ENCODE measurements around the gene TPSAB1.
"Not testable (repeated sequence)": the region's sequence is repeated elsewhere in the genome, so short reads cannot be mapped to it uniquely, and the experiment has no call there.

The TPSAB1 gene

DNA sequence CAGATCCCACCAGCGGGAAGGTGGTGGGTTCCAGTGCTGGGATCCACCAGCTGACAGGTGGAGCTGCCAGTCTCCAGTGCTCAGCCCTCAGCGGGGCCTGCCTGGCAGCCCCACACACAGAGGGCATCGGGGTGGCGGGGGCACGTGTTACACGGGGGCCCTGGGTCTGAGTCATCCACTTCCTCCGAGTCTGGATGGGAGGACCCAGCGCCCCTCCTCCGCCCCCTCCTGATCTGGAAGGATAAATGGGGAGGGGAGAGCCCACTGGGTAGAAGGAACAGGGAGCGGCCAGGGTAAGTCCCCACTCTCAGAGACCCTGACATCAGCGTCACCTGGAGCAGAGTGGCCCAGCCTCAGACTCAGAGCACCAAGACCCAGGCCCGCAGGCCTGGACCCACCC is at the start of gene TPSAB1:
TSS of gene TPSAB1 (plus strand) at position 270 of the 400 bp plus-strand sequence. CDS start 234 bp downstream, outside the sequence.
- DNase-seq, result not testable (repeated sequence)

DNA sequence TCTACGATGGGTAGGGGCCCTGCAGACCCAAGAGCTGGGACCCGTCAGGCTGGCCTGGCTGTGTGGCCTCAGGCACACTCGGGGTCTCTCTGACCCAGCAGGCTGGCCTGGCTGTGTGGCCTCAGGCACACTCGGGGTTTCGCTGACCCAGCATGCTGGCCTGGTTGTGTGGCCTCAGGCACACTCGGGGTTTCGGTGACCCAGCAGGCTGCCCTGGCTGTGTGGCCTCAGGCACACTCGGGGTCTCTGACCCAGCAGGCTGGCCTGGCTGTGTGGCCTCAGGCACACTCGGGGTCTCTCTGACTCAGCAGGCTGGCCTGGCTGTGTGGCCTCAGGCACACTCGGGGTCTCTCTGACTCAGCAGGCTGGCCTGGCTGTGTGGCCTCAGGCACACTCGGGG is 49.7 kb upstream of the TPSAB1 start:
- DNase-seq, result not testable (repeated sequence)

DNA sequence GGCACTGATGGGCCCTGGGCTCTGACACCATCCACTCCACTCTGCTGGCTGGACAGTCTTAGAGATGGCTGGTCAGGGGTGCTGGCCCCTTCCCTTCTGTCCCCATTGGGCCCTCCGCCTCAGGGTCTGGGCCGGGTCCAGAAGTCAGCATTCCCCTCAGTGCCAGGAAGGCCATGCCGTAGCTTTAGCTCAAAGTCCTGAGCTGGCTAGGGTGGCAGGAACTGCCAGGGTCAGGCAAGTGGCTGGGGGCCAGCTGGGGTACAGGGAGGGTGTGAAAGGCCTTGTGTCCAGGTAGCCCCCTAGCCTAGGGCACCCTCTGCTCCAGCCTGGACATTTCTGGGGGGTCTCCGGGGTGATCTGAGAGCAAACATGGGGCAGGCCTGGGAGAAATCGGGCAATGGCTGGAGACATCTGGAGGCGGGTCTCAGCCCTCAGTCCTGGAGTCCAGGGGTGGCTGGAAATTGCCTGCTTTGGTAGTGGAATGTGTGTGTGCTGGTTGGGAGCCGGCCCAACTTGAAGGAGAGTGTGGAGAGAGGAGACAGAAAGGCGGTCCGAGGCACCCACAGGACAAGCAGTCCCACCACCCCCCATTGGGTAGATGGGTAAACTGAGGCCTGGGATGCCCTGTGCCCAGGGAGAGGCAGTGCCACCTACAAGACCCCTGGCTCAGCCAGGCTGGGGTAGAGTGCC is 48.0 kb upstream of the TPSAB1 start:
- no peak for DNase-seq

DNA sequence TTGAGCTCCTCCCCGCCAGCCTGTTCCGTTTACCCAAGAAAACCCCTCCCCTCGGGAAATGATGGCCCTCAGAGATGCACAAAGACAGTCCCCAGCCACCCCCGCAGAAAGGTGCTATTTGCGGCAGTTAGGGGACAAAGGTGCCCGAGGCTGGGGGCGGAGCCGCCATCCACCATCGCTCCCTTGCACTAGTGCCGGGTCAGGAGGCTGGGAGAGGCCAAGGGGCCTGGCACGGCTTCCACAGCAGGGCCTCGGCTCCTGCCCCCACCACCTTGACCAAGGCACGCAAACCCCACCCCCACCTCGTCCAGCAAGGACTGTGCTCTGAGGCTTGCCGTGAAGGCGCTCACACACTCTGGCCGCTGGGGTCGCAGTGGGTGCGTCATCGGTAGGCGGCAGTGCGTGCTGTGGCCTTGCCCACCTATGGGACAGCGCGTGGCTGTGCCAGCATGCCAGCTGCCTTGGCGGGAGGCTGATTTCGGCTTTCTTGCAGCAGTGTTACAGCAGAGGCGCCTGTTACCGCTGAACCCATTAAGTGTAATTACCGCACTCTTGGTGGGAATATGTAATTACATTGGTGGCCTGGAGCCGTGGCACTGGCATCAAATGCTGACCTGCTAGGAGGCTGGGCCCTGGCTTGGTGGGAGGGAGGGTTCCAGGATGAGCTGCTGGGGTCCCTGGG is 47.2 kb upstream of the TPSAB1 start:
- DNase-seq, result no peak

DNA sequence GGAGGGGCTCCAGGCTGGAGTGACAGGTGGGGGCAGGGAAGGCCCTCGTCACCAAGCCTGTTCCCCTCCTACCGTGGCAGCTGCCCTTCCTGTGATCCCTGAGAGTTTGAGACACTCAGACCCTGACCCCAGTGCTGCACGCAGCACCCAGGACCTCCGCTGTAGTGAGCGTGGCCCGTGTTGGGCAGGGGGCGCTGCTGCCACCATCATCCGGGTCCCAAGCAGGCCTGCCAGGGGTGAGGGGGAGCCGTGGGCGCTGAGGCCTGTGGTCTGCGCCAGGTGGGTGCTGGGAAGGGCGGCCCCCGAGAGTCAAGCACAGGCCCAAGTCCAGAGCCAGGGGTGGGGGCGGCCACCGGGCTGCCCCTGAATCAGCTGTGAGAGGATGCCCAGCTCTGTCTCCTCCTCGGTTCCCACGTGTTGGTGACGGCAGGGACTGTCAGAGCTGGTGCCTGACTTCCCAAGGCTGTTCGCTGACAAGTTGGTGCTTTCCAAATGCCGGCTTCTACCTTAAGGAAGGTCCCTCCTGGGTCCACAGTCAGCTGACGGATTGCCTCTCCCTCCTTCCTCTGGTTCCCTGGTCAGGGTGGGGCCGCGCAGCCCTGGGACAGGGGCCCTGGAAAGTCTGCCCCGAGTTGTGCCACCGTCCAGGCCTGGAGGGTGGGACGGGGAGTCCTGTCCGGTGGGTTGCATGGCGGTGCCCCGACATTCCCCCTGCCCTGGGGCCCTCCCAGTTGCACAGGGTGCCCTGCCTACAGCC is 46.5 kb upstream of the TPSAB1 start:
- no peak for DNase-seq

DNA sequence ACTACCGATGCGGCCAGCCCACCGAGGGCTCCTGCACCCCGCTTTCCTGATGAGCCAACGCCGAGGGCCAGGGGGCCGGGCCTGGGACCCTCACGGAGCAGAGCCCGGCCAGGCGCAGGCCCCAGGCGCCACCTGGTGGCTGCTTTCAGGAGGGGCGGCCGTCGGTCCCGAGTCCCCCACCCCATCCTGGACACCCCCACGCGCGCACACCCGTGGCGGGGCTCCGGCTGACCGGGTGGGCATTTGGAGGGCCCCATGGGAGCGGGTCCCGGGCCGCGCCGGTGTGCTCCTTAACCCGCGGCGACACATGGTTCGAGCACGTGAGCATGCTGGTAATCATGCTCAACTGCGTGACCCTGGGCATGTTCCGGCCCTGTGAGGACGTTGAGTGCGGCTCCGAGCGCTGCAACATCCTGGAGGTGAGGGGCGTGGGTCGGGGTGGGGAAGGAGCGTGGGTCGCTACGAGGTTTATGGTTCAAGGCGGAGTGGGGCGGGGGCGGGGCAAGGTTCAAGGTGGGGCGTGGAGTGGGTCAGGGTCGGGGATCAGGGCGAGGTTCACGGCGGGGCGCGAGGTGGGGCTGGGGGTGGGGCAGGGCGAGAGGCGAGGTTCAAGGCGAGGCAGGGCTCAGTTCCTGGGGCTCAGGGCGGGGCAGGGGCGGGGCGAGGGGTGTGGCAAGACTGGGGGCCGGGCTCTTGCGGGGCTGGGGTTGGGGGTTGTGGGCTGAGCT is 45.7 kb upstream of the TPSAB1 start:
- peak; percentile 5 for DNase-seq

DNA sequence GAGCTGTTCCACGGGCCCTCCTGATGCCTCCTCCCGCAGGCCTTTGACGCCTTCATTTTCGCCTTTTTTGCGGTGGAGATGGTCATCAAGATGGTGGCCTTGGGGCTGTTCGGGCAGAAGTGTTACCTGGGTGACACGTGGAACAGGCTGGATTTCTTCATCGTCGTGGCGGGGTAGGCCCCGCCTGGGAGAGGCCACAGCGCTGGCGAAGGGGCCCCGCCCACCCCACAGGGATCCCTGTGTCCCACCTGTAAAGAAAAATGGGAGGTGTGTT is 45.2 kb upstream of the TPSAB1 start:
- no peak for DNase-seq

DNA sequence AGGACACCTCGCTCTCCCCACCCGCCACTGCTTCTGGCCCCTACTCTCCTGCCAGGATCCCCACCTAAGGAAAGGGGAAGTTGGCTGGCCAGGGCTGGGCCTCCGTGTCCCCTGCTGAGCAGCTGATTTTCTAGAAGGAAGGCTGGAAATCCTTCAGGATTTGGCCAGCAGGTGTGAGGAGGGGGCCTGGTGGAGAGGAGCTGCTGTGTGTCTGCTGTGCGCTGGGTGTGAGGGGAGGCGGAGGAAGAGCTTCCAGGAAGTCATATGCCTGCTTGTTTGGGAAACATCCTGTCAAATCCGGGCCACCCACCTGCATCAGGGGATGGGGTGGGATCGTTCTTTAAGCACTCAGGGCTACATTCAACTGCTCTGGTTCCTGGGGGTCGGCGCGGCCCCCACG is 44.0 kb upstream of the TPSAB1 start:
- no peak for DNase-seq

DNA sequence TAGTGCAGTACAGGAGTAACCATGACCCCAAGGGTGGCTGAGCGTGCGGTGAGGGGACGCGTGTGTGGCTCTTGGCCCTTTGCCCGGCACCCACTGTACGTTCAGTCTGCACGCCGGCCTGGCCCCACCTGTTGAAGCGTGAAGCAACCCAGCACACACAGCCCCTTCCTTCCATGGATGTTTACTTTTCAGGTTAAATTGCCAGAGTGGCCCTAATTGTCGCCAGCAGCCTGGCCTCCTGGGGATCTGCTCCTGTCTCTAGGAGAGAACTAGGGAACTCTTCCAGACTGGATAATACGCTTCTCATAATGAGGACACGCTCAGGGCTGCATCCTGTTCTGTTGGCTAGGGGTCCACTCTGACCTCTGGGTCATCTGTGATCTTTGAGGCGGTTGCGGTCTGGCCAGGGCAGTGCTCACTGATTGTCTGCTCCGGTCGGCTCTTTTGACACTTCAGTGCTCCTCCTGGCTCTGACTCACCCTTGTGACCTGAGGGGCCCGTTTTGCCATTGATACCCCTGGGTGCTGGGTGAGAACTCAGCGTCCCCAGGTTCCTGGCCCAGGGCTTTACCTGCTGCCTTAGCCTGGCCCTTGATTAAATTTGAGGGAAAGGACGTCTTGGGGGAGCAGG is 43.2 kb upstream of the TPSAB1 start:
- no peak for DNase-seq

DNA sequence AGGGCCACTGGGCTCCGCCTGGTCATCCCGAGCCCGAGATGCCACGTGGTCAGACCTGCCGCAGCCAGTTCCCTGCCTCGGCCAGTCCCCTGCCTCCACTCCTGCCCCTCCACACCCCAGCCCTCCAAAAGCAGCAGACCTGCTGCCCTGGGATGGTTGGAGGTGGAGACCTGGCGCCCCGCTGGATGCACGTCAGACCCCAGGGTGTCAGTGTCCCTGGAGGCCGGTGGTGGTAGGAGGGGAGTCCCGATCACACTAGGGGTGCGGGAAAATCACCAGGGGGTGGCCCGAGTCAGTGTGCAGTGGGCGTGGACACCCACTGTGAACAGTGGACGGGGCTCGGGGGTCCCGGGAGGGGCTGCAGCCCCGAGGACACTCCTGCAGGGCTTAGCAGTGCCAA is 42.3 kb upstream of the TPSAB1 start:
- no peak for DNase-seq

DNA sequence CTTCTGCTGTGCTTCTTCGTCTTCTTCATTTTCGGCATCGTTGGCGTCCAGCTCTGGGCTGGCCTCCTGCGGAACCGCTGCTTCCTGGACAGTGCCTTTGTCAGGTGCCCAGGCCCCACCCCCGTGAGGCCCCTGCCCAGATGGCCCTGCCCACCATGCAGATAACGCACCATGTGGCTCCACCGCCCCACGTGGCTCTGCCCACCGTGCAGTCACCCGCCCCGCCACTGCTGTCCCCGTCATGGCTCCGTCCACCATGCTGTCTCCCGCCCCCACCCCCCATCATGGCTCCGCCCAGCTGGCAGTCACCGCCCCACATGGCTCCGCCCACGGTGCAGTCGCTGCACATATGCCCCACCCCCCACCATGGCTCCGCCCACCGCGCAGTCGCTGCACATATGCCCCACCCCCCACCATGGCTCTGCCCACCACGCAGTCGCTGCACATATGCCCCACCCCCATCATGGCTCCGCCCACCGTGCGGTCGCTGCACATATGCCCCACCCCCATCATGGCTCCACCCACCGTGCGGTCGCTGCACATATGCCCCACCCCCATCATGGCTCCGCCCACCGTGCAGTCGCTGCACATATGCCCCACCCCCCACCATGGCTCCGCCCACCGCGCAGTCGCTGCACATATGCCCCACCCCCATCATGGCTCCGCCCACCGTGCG is 41.7 kb upstream of the TPSAB1 start:
- DNase-seq, result not testable (repeated sequence)

DNA sequence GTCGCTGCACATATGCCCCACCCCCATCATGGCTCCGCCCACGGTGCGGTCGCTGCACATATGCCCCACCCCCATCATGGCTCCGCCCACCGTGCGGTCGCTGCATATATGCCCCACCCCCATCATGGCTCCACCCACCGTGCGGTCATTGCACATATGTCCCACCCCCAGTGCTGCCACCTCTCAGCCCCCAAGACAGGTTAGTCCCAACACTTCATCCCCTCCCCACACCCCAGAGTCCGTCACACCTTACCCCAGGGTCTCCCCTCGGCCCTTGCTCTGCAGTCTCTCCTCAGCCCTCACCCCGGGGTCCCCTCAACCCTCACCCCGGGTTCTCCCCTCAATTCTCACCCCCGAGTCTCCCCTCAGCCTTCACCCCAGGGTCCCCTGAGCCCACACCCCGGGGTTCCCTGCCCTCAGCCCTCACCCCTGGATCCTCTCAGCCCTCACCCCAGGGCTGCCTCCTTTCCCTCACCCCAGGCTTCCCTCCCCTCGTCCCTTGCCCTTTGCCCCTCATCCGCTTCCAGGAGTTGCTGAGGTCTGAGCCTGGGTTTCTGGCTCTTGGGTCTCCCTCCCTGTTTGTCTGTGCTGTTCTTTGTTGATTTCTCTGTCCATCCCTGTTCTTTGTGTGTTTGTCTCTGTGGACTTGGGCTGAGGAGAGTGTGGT is 41.0 kb upstream of the TPSAB1 start:
- DNase-seq, result no peak

DNA sequence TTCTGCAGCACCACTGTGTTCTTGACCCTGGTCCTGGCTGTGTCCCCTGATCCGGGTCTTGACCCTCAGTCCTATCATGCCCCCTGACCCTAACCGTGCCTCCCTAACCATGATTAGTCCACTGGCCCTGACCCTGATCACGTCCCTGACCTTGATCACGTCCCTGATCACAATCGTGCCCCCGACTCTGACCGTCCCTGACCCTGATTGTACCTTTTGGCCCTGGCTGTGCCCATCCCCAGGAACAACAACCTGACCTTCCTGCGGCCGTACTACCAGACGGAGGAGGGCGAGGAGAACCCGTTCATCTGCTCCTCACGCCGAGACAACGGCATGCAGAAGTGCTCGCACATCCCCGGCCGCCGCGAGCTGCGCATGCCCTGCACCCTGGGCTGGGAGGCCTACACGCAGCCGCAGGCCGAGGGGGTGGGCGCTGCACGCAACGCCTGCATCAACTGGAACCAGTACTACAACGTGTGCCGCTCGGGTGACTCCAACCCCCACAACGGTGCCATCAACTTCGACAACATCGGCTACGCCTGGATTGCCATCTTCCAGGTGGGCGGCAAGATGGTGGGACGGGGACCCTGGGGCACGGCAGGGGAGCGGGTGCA is 40.4 kb upstream of the TPSAB1 start:
- DNase-seq, result no peak

DNA sequence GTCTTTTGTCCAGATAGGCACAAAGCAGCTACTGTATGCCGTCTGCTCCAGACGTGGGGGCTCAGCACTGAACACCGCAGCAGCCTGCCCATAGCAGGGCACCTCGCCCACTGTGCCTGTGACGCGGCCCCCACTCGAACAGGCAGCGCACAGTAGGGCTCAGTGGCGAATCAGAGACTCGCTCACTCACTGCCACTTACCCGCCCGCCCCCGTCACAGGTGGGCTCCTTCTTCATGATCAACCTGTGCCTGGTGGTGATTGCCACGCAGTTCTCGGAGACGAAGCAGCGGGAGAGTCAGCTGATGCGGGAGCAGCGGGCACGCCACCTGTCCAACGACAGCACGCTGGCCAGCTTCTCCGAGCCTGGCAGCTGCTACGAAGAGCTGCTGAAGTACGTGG is 39.1 kb upstream of the TPSAB1 start:
- DNase-seq, result no peak

DNA sequence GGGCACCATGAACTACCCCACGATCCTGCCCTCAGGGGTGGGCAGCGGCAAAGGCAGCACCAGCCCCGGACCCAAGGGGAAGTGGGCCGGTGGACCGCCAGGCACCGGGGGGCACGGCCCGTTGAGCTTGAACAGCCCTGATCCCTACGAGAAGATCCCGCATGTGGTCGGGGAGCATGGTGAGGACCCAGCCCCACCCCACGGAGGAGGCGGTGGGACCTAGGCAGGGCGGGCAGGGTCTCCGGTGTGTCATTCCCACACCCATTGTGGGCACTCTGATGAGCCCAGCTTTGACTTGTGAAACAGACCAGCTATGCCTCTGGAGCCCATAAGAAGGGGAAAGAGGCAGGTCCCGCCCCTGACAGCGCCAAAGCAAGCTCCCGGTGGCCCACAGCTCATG is 38.2 kb upstream of the TPSAB1 start:
- DNase-seq, result no peak

DNA sequence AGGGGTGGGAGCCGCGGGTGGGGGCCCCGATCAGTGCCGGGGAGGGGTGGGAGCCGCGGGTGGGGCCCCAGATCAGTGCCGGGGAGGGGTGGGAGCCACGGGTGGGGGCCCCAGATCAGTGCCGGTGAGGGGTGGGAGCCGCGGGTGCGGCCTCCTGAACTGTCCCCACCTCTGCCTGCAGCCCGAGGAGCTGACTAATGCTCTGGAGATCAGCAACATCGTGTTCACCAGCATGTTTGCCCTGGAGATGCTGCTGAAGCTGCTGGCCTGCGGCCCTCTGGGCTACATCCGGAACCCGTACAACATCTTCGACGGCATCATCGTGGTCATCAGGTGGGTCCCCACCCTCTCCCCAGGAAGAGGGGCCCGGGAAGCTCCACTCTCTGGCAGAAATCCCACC is 35.6 kb upstream of the TPSAB1 start:
- DNase-seq, result no peak

DNA sequence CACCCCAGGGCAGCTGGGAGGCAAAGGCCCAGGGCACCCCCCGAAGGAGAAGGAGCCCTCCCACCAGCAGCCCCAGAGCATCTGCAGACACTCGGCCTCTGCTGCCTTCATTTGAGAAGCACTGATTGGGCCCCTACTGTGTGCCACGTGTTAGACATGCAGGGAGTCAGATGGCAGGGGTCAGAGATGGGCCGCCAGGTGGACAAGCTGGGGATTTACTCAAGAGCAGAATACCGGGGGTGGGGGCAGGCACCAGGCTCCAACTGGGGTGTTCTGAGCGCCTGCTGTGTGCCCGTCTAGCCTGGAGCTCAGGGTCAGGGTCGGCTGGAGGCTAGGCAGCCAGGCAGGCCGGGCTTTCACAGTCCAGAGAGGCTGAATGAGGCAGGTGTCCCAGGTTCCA is 34.2 kb upstream of the TPSAB1 start:
- no peak for DNase-seq

DNA sequence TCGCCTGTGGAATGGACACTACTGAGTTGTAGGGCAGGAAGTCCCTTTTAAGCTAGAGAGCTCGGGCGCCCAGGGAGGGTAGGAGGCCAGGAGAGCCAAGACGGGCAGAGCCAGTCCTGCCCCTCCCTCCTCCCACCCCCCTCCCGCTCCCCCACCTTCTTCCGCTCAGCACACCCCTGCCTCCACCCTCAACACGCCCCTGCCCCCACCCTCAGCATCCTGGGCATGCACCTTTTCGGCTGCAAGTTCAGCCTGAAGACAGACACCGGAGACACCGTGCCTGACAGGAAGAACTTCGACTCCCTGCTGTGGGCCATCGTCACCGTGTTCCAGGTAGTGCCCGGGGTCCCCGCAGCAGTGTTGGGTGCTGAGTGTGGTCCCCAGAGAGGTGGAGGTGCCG is 33.7 kb upstream of the TPSAB1 start:
- no peak for DNase-seq

DNA sequence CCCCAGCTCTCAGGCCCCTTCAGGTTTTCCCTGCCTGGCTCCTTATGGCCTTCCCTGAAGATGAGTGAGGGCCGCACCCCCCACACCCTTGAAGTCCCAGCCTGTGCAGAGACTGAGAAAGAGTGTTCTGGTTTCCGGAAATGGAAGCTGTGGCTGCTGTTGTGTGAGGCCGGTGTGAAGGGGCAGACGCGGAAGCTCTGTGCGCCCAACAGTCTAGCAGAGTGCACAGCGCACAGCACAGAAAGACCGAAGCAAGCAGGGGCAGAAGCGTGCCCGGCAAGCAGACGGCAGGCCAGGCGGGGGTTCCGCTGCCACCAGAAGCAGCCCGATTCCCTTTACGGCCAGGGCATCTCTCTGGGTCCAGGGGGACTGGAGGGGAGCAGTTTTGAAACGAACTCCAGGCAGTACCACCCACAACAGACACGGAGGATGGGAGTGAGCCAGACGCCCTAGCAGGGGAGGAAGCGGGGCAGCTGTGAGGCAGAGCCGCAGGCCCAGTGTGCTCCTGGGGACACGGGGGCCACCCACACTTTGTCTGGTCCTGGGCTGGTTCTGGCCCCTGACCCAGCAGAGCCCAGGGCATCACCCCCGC is 32.2 kb upstream of the TPSAB1 start:
- no peak for DNase-seq

DNA sequence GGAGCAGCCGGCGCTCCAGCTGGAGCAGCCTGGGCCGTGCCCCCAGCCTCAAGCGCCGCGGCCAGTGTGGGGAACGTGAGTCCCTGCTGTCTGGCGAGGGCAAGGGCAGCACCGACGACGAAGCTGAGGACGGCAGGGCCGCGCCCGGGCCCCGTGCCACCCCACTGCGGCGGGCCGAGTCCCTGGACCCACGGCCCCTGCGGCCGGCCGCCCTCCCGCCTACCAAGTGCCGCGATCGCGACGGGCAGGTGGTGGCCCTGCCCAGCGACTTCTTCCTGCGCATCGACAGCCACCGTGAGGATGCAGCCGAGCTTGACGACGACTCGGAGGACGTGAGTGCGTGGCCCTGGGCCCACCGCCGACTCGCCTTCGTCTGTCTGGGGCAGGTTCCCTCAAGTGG is 31.4 kb upstream of the TPSAB1 start:
- no peak for DNase-seq

DNA sequence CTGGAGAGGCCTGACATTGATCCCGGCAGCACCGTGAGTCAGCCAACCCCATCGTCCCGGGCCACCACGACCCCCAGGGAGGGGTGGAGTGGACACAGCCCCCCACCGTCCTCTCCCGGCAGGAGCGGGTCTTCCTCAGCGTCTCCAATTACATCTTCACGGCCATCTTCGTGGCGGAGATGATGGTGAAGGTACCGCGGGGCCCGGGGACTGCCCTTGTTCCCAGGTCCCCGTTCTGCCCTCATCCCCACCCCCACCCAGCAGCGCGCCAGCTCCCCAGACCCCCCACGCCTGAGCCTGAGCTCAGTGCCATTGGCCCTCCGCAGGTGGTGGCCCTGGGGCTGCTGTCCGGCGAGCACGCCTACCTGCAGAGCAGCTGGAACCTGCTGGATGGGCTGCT is 30.0 kb upstream of the TPSAB1 start:
- no peak for DNase-seq
